H1 (cell line): ENCODE data around the gene DSE. TPM values are rescaled to one million over a fixed set of nuclear protein-coding genes. Genes with fewer than 3 reads are reported as not detected.

Experiments
- CTCF ChIA-PET: fragments of 300-600 bp; sonication (Branson Sonifier 250); formaldehyde crosslinking; loops from one replicate; lab custom pipeline; 2021; ENCODE audit not compliant: partially characterized antibody; lab: Charles Lee
- POLR2A ChIA-PET: fragments of 300-600 bp; sonication (Branson Sonifier 250); formaldehyde crosslinking; loops from one replicate; lab custom pipeline; 2021; ENCODE audit warnings: inconsistent platforms; ENCODE audit not compliant: partially characterized antibody; lab: Charles Lee
- DNase-seq, 2 experiments: peaks; one replicate each; pipeline versions ENCODE4 v3.0.0 to v3.0.0-alpha.2; 2010 to 2022; ENCODE audit warnings: low spot score in 2 of 2, low read depth in 1 of 2, mixed read lengths in 1 of 2
- FAIRE-seq: peaks from 2 replicates; lab custom pipeline; 2011; peaks lifted over from hg19 to GRCh38; lab: Jason Lieb, UNC
- H2AFZ ChIP-seq: 2 replicates; pipeline ENCODE4 v1.8.1; 2012; ENCODE audit warnings: low read length, inconsistent platforms
- H2AK5ac ChIP-seq: 2 replicates; pipeline ENCODE4 v1.6.1; 2013; ENCODE audit warnings: low read depth, low read length
- H2BK120ac ChIP-seq: replicated peaks from 2 replicates; pipeline ENCODE3; 2013; ENCODE audit warnings: low read depth, low read length, inconsistent platforms
- H2BK12ac ChIP-seq: 2 replicates; pipeline ENCODE4 v1.6.1; 2013; ENCODE audit warnings: low read depth, low read length
- H2BK15ac ChIP-seq: 2 replicates; pipeline ENCODE4 v1.6.1; 2013; ENCODE audit warnings: low read length
- H2BK20ac ChIP-seq: 2 replicates; pipeline ENCODE4 v1.6.1; 2013; ENCODE audit warnings: low read length
- H2BK5ac ChIP-seq: 2 replicates; pipeline ENCODE4 v1.6.1; 2013; ENCODE audit warnings: low read depth, low read length
- H3K14ac ChIP-seq: 2 replicates; pipeline ENCODE4 v1.6.1; 2013; ENCODE audit warnings: inconsistent platforms; ENCODE audit not compliant: insufficient read length
- H3K18ac ChIP-seq: 2 replicates; pipeline ENCODE4 v1.6.1; 2013; ENCODE audit warnings: low read length; ENCODE audit errors: extremely low read depth
- H3K23ac ChIP-seq: 2 replicates; pipeline ENCODE4 v1.6.1; 2013; ENCODE audit warnings: inconsistent platforms; ENCODE audit not compliant: insufficient read length
- H3K23me2 ChIP-seq: 2 replicates; pipeline ENCODE4 v1.6.1; 2013; ENCODE audit warnings: low read depth, low read length
- H3K27ac ChIP-seq: 2 replicates; pipeline ENCODE4 v1.6.1; 2011; ENCODE audit warnings: low read depth, low read length, inconsistent platforms
- H3K27me3 ChIP-seq, 4 experiments: replicated peaks in 1 of 4; 1 replicate in 1 of 4; 2 replicates in 3 of 4; pipeline versions ENCODE4 v1.6.1 to v1.8.1; 2011 to 2013; ENCODE audit warnings: low read length in 3 of 4, mild to moderate bottlenecking in 3 of 4, inconsistent platforms in 2 of 4, mixed read lengths in 2 of 4, moderate library complexity in 1 of 4; ENCODE audit not compliant: control insufficient read depth in 3 of 4, insufficient read depth in 3 of 4; ENCODE audit errors: extremely low read depth in 1 of 4
- H3K36me3 ChIP-seq, 4 experiments: 2 replicates each; pipeline versions ENCODE4 v1.6.1 to v1.8.1; 2011 to 2013; ENCODE audit warnings: mild to moderate bottlenecking in 4 of 4, low read length in 3 of 4, moderate library complexity in 2 of 4, control low read depth in 1 of 4, inconsistent platforms in 1 of 4; ENCODE audit not compliant: insufficient read depth in 4 of 4, control insufficient read depth in 2 of 4
- H3K4ac ChIP-seq: replicated peaks from 2 replicates; pipeline ENCODE3; 2013; ENCODE audit warnings: low read length, low read depth, mixed read lengths, inconsistent platforms; ENCODE audit not compliant: insufficient read length
- H3K4me1 ChIP-seq, 4 experiments: replicated peaks in 1 of 4; 1 replicate in 1 of 4; 2 replicates in 3 of 4; pipeline versions ENCODE4 v1.6.1 to v1.8.1; 2011 to 2013; ENCODE audit warnings: low read length in 3 of 4, inconsistent platforms in 2 of 4, mixed read lengths in 1 of 4; ENCODE audit not compliant: insufficient read depth in 4 of 4, control insufficient read depth in 3 of 4
- H3K4me2 ChIP-seq, 2 experiments: 2 replicates each; pipeline versions ENCODE4 v1.6.1 to v1.8.1; 2011 to 2013; ENCODE audit warnings: low read depth in 2 of 2, low read length in 2 of 2, control low read depth in 1 of 2, inconsistent platforms in 1 of 2, mild to moderate bottlenecking in 1 of 2; ENCODE audit not compliant: insufficient read depth in 1 of 2
- H3K4me3 ChIP-seq, 4 experiments: fragments of 200-600, 300-600 bp in 1 of 4; sonication (generic), shearing (Covaris generic), sonication (Bioruptor Twin) in 1 of 4; 2 replicates each; pipeline versions ENCODE4 v1.5.1 to v1.8.1; 2011 to 2016; ENCODE audit warnings: low read length in 4 of 4, low read depth in 3 of 4, control low read depth in 2 of 4, inconsistent platforms in 2 of 4, mild to moderate bottlenecking in 2 of 4, mixed read lengths in 1 of 4, moderate library complexity in 1 of 4; ENCODE audit not compliant: insufficient read depth in 2 of 4; ENCODE audit errors: extremely low read depth in 1 of 4
- H3K56ac ChIP-seq: replicated peaks from 2 replicates; pipeline ENCODE3; 2013; ENCODE audit warnings: low read depth, mild to moderate bottlenecking, mixed read lengths, low read length, inconsistent platforms; ENCODE audit not compliant: insufficient read length
- H3K79me1 ChIP-seq: 2 replicates; pipeline ENCODE4 v1.6.1; 2013; ENCODE audit warnings: low read depth, low read length, control low read depth
- H3K79me2 ChIP-seq, 2 experiments: 2 replicates each; pipeline versions ENCODE4 v1.6.1 to v1.8.1; 2012 to 2013; ENCODE audit warnings: low read length in 2 of 2, mild to moderate bottlenecking in 2 of 2, inconsistent platforms in 1 of 2; ENCODE audit not compliant: insufficient read depth in 2 of 2, control insufficient read depth in 1 of 2
- H3K9ac ChIP-seq, 4 experiments: replicated peaks in 1 of 4; 1 replicate in 1 of 4; 2 replicates in 3 of 4; pipeline versions ENCODE4 v1.6.1 to v1.8.1; 2011 to 2013; ENCODE audit warnings: low read depth in 3 of 4, low read length in 3 of 4, control low read depth in 2 of 4, mild to moderate bottlenecking in 2 of 4, moderate library complexity in 2 of 4, inconsistent platforms in 1 of 4; ENCODE audit errors: extremely low read depth in 1 of 4
- H3K9me3 ChIP-seq, 2 experiments: 2 replicates each; pipeline versions ENCODE4 v1.6.1 to v1.8.1; 2012 to 2013; ENCODE audit warnings: mild to moderate bottlenecking in 2 of 2, moderate library complexity in 2 of 2, control low read depth in 1 of 2, inconsistent platforms in 1 of 2, low read depth in 1 of 2, low read length in 1 of 2, mixed read lengths in 1 of 2; ENCODE audit not compliant: insufficient read depth in 2 of 2
- H4K20me1 ChIP-seq, 2 experiments: replicated peaks in 1 of 2; 2 replicates each; pipeline versions ENCODE3 to v1.8.1; 2011 to 2013; ENCODE audit warnings: inconsistent platforms in 2 of 2, low read length in 2 of 2, mild to moderate bottlenecking in 1 of 2; ENCODE audit not compliant: insufficient read depth in 2 of 2, control insufficient read depth in 1 of 2
- H4K5ac ChIP-seq: 2 replicates; pipeline ENCODE4 v1.6.1; 2013; ENCODE audit warnings: low read length, low read depth, mixed read lengths, inconsistent platforms; ENCODE audit not compliant: insufficient read length
- H4K8ac ChIP-seq: 2 replicates; pipeline ENCODE4 v1.8.0; 2013; ENCODE audit warnings: mild to moderate bottlenecking, moderate library complexity, low read length, inconsistent platforms; ENCODE audit not compliant: insufficient read depth; ENCODE audit errors: extremely low read depth
- H4K91ac ChIP-seq: replicated peaks from 2 replicates; pipeline ENCODE3; 2013; ENCODE audit warnings: low read length, mixed read lengths, inconsistent platforms; ENCODE audit not compliant: insufficient read length
- WGBS, 2 experiments: shearing (Covaris generic) in 1 of 2; methylation state at CpG; one replicate each; pipeline versions ENCODE4 v1.1.6 to v1.1.7; 2013 to 2015; ENCODE audit warnings: low lambda C conversion rate in 2 of 2, mixed read lengths in 2 of 2, inconsistent platforms in 1 of 2, low coverage in 1 of 2, missing lambda C conversion rate in 1 of 2; ENCODE audit not compliant: insufficient replicate concordance in 2 of 2, insufficient coverage in 1 of 2, insufficient read length in 1 of 2; ENCODE audit errors: extremely low coverage in 1 of 2, missing lambda C conversion rate in 1 of 2; 5-methylcytosine and 5-hydroxymethylcytosine counted together
- polyA plus RNA-seq, 7 experiments: library from polyadenylated mRNA; depleted of rRNA in 3 of 7; stranded (reverse) in 5 of 7; unstranded in 2 of 7; fragments of >200 nt in 5 of 7; fragments of 200-250 nt in 2 of 7; gene quantifications; 1 replicate in 5 of 7; 2 replicates in 1 of 7; 4 replicates in 1 of 7; pipeline versions ENCODE4 v1.2.1 to v1.2.3, GENCODE V29; 2011 to 2013; ENCODE audit warnings: missing spikeins in 2 of 7, mixed read lengths in 2 of 7
- total RNA-seq: library from RNA; stranded (reverse); fragmentation: NEBNext Ultra II Directional; extraction: Animal tissue kit (Norgen Biotek cat#: 25700); gene quantifications from 2 replicates; pipeline ENCODE4 v1.2.1, GENCODE V29; 2021
- TF ChIP-seq, protein P1 (sequence below), 3 experiments: IDR thresholded peaks; 1 replicate in 2 of 3; 2 replicates in 1 of 3; pipeline versions ENCODE4 v1.5.1 to v1.6.1; 2011; ENCODE audit warnings: low read length in 3 of 3, mild to moderate bottlenecking in 3 of 3, inconsistent platforms in 2 of 3, low read depth in 1 of 3, moderate library complexity in 1 of 3; ENCODE audit not compliant: insufficient read depth in 1 of 3; ENCODE audit errors: control extremely low read depth in 1 of 3

The DSE gene
- total and polyA plus RNA-seq, 2 of the 8 experiments (the other 6 are each of a cell fraction or from before 2014, with no cell fraction given), result 32.5 to 94.4 TPM

DNA sequence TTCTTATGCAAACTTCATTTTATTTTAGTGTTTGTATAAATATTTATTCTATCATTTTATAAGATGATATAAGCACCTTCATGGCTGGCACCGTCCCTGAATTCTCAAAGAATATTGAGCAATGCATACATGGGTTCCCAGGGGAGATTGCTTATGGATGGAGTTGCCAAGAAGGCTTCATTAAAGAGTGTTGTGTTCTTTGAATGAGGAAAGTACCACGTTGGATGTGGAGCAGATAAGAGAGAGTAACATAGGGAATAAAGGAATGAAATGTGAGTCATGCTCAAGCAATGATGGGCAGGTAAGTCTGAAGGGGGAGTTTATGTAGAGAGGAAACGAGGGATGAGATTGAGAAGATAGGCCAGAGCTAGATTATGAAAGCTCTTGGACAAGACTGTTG, 10.3 kb downstream of the DSE start:
- CTCF ChIA-PET, result interaction anchor here (1.2 to 1.6 kb wide), 2 partner anchors 12 to 93 kb away, joined by 4 read pairs; no protein-coding TSS in a partner anchor
- H4K5ac ChIP-seq, result no peak overlapping the region
- no peak overlapping the region for H3K14ac ChIP-seq
- no peak overlapping the region for H3K18ac ChIP-seq
- peaks cover 0 to 98% of the 10 kb centered on the region in 2 experiments; a peak in 3 of 4 replicates for H3K79me2 ChIP-seq
- no peak overlapping the region for H3K23ac ChIP-seq
- H2BK5ac ChIP-seq, result no peak overlapping the region
- no peak overlapping the region for H2BK120ac ChIP-seq
- H4K8ac ChIP-seq, result no peak overlapping the region
- no peak overlapping the region for H3K4me3 ChIP-seq
- H4K20me1 ChIP-seq, result peaks cover 1 to 2% of the 10 kb centered on the region in 2 experiments
- peaks cover 0 to 5% (median 0%) of the 10 kb centered on the region in 4 experiments; a peak in 2 of 8 replicates for H3K36me3 ChIP-seq
- H3K4me1 ChIP-seq, result peaks cover 3 to 7% (median 5%) of the 10 kb centered on the region in 4 experiments; a peak in 5 of 7 replicates
- H3K27ac ChIP-seq, result no peak overlapping the region
- DNase-seq, result no peak
- WGBS, 2 experiments, result 81 to 100% methylated on average over 1 to 3 of the region's 3 CpGs
- no peak overlapping the region for H3K9ac ChIP-seq
- no peak overlapping the region for H2BK20ac ChIP-seq
- H2BK15ac ChIP-seq, result no peak overlapping the region
- no peak overlapping the region for H4K91ac ChIP-seq
- no peak overlapping the region for H3K4me2 ChIP-seq
- H3K23me2 ChIP-seq, result no peaks in the 10 kb centered on the region
- H3K56ac ChIP-seq, result no peak overlapping the region
- FAIRE-seq, result no peak
- peaks cover 2% of the 10 kb centered on the region; the same call in 1 of the 2 replicates for H3K79me1 ChIP-seq
- no peak overlapping the region for H2BK12ac ChIP-seq
- H3K9me3 ChIP-seq, result no peaks in the 10 kb centered on the region
- H2AFZ ChIP-seq, result no peak overlapping the region
- no peak overlapping the region for H2AK5ac ChIP-seq
- H3K4ac ChIP-seq, result no peak overlapping the region
- POLR2A ChIA-PET, result interaction anchor here (0.7 to 2.5 kb wide), 2 partner anchors 10 to 54 kb away, joined by 3 to 11 read pairs; partner anchors contain the start of gene DSE
- H3K27me3 ChIP-seq, result no peaks in the 10 kb centered on the region
- TF ChIP-seq, protein P1, sequence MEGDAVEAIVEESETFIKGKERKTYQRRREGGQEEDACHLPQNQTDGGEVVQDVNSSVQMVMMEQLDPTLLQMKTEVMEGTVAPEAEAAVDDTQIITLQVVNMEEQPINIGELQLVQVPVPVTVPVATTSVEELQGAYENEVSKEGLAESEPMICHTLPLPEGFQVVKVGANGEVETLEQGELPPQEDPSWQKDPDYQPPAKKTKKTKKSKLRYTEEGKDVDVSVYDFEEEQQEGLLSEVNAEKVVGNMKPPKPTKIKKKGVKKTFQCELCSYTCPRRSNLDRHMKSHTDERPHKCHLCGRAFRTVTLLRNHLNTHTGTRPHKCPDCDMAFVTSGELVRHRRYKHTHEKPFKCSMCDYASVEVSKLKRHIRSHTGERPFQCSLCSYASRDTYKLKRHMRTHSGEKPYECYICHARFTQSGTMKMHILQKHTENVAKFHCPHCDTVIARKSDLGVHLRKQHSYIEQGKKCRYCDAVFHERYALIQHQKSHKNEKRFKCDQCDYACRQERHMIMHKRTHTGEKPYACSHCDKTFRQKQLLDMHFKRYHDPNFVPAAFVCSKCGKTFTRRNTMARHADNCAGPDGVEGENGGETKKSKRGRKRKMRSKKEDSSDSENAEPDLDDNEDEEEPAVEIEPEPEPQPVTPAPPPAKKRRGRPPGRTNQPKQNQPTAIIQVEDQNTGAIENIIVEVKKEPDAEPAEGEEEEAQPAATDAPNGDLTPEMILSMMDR (IDR thresholded peaks at IDR 0.05; ENCODE audit: control extremely low read depth in 1 of 3, insufficient read depth in 1 of 3, low read depth in 1 of 3, low read length in 3 of 3), result no peak
